ENCODE measurements around the gene KCNT2.

Gene KCNT2

GRCh38 chr1:196178083-196178635 is 430.1 kb downstream of the KCNT2 start:
- DNase-seq, result no peak
